Prostate gland (tissue), 2 donors: Measurements from ENCODE around the gene SLC24A3. TPM values are rescaled to one million over a fixed set of nuclear protein-coding genes. Genes with fewer than 3 reads are reported as not detected.

ENCODE experiments used
- DNase-seq: peaks from one replicate; pipeline ENCODE4 v3.0.0-alpha.2; 2019; ENCODE audit warnings: low spot score
- H3K27ac ChIP-seq, 2 donors: fragments of 200-600 bp; sonication (generic); 2 replicates each; pipeline ENCODE4 v1.5.1; 2017 to 2019
- H3K27me3 ChIP-seq: fragments of 200-600 bp; sonication (generic); replicated peaks from 2 replicates; pipeline ENCODE4 v1.5.1; 2019; ENCODE audit not compliant: insufficient read depth
- H3K36me3 ChIP-seq, 2 donors: fragments of 200-600 bp; sonication (generic); 1 replicate in 1 of 2; 2 replicates in 1 of 2; pipeline versions ENCODE4 v1.5.1 to v1.8.1; 2017 to 2019
- H3K4me1 ChIP-seq: fragments of 200-600 bp; sonication (generic); replicated peaks from 2 replicates; pipeline ENCODE4 v1.5.1; 2019
- H3K4me3 ChIP-seq, 2 donors: fragments of 200-600 bp; sonication (generic); 2 replicates each; pipeline ENCODE4 v1.5.1; 2017 to 2019
- H3K9me3 ChIP-seq: fragments of 200-600 bp; sonication (generic); 2 replicates; pipeline ENCODE4 v1.5.1; 2017
- POLR2A ChIP-seq: fragments of 450-650 bp; IDR thresholded peaks from one replicate; pipeline ENCODE4 v1.6.1; 2016; ENCODE audit warnings: antibody characterized with exemption, mild to moderate bottlenecking
- POLR2AphosphoS5 ChIP-seq: sonication (generic); formaldehyde crosslinking; IDR thresholded peaks from one replicate; pipeline ENCODE4 v1.6.1; 2017; ENCODE audit warnings: antibody characterized with exemption
- WGBS: methylation state at CpG from one replicate; pipeline ENCODE4 v1.1.5; 2018; 5-methylcytosine and 5-hydroxymethylcytosine counted together
- intact Hi-C: fragments of 100-400 bp; cut with DNase I; formaldehyde crosslinking; loops from one replicate; pipeline ENCODE4 v1.14.2; 2022
- total RNA-seq, 2 donors: library from RNA; depleted of rRNA; stranded (reverse); fragments of >200 nt; gene quantifications; one replicate each; pipeline ENCODE4 v1.1.0, GENCODE V29; 2016
- TF ChIP-seq, protein P1 (sequence below), 4 experiments: fragments of 200-600 bp in 2 of 4; fragments of 450-650 bp in 2 of 4; sonication (generic) in 2 of 4; IDR thresholded peaks; 1 replicate in 3 of 4; 2 replicates in 1 of 4; pipeline ENCODE4 v1.5.1; 2016 to 2019; ENCODE audit warnings: antibody characterized with exemption in 4 of 4, mild to moderate bottlenecking in 2 of 4, moderate library complexity in 2 of 4

Gene SLC24A3
- total RNA-seq, 2 donors from 2014 or later, result 4.6 to 8.0 TPM

DNA sequence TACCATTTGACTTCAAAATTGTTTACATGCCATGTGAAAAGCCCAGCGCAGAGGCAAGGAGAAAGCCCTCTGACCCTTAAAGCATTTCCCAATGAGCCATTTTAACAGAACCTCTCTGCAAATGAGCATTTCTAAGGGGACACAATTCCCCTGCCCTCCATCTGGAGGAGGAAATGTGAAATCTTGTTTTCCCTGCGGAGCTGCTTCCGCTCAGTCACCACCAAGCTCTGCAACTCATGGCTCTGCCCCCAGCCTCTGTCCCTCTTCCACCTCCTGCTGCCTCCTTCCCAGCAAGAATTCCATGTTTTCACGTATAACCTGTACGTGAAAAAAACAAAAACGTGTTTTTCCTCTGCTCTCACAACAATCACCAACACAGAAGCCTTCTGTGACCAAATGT, 557.9 kb downstream of the SLC24A3 start:
- 88% methylated on average over 6 of the region's 6 CpGs for WGBS
- H3K27ac ChIP-seq, result no peak overlapping the region
- H3K36me3 ChIP-seq, result no peaks in the 10 kb centered on the region
- no peak overlapping the region for H3K4me3 ChIP-seq
- intact Hi-C loops, result no loop called here
- peaks cover 3% of the 10 kb centered on the region for H3K4me1 ChIP-seq
- no peak for DNase-seq
- no peaks in the 10 kb centered on the region for H3K27me3 ChIP-seq
- TF ChIP-seq POLR2A (no peak), POLR2AphosphoS5 (no peak)
- TF ChIP-seq, protein P1, sequence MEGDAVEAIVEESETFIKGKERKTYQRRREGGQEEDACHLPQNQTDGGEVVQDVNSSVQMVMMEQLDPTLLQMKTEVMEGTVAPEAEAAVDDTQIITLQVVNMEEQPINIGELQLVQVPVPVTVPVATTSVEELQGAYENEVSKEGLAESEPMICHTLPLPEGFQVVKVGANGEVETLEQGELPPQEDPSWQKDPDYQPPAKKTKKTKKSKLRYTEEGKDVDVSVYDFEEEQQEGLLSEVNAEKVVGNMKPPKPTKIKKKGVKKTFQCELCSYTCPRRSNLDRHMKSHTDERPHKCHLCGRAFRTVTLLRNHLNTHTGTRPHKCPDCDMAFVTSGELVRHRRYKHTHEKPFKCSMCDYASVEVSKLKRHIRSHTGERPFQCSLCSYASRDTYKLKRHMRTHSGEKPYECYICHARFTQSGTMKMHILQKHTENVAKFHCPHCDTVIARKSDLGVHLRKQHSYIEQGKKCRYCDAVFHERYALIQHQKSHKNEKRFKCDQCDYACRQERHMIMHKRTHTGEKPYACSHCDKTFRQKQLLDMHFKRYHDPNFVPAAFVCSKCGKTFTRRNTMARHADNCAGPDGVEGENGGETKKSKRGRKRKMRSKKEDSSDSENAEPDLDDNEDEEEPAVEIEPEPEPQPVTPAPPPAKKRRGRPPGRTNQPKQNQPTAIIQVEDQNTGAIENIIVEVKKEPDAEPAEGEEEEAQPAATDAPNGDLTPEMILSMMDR (IDR thresholded peaks at IDR 0.05), result no peak
- no peaks in the 10 kb centered on the region for H3K9me3 ChIP-seq

DNA sequence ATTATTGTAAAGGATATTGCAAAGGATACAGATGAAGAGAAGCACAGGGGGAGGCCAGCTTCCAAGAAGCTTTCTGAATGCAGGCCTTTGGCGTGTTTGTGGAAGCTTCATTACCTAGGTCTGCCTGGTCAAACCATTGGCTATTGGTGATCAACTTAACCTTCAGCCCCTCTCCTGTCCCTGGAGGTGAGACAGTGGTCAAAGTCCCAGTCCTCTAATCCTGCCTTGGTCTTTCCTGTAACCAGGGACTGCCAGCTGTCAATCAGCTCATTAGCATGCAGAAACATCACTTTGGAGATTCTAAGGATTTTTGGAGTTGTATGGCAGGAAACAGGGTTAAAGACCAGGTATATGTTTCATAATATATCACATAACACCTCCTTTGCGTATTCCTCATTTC, 558.6 kb downstream of the SLC24A3 start:
- peaks cover 4% of the 10 kb centered on the region for H3K4me1 ChIP-seq
- 97% methylated on average over 2 of the region's 2 CpGs for WGBS
- TF ChIP-seq POLR2A (no peak), POLR2AphosphoS5 (no peak)
- TF ChIP-seq, protein P1 (IDR thresholded peaks at IDR 0.05), result no peak
- intact Hi-C loops, result no loop called here
- no peaks in the 10 kb centered on the region for H3K9me3 ChIP-seq
- no peak for DNase-seq
- no peak overlapping the region for H3K4me3 ChIP-seq
- H3K27me3 ChIP-seq, result no peaks in the 10 kb centered on the region
- H3K36me3 ChIP-seq, result no peaks in the 10 kb centered on the region
- no peak overlapping the region for H3K27ac ChIP-seq
